Adrenal gland (tissue), 12 donors: ENCODE measurements around the gene BIK. TPM values are rescaled to one million over a fixed set of nuclear protein-coding genes. Genes with fewer than 3 reads are reported as not detected.

Source experiments
- DNase-seq, 7 donors: peaks; one replicate each; pipeline ENCODE4 v3.0.0-alpha.2; 2019 to 2020
- H3K27ac ChIP-seq, 5 donors: fragments of 200-600 bp; sonication (generic) in 4 of 5; 1 replicate in 3 of 5; 2 replicates in 2 of 5; pipeline versions ENCODE4 v1.5.1 to v1.8.0; 2016 to 2020; ENCODE audit warnings: mild to moderate bottlenecking in 1 of 5
- H3K27me3 ChIP-seq: fragments of 200-600 bp; 2 replicates; pipeline ENCODE4 v1.8.0; 2021
- H3K36me3 ChIP-seq, 2 donors: fragments of 200-600 bp; replicated peaks in 1 of 2; 1 replicate in 1 of 2; 2 replicates in 1 of 2; pipeline versions ENCODE4 v1.5.1 to v1.8.0; 2018 to 2022
- H3K4me1 ChIP-seq, 2 donors: fragments of 200-600 bp; replicated peaks in 1 of 2; 1 replicate in 1 of 2; 2 replicates in 1 of 2; pipeline versions ENCODE4 v1.5.1 to v1.8.0; 2018 to 2021
- H3K4me3 ChIP-seq, 4 donors: fragments of 200-600 bp; sonication (generic) in 3 of 4; one replicate each; pipeline ENCODE4 v1.5.1; 2016 to 2018
- H3K9me3 ChIP-seq, 3 donors: fragments of 200-600 bp; sonication (generic) in 1 of 3; replicated peaks in 1 of 3; 1 replicate in 2 of 3; 2 replicates in 1 of 3; pipeline versions ENCODE4 v1.5.1 to v1.8.0; 2016 to 2021
- CTCF ChIP-seq, 6 experiments: fragments of 450-650 bp in 4 of 6; fragments of 200-600 bp in 2 of 6; sonication (generic) in 1 of 6; IDR thresholded peaks; 1 replicate in 5 of 6; 2 replicates in 1 of 6; pipeline versions ENCODE4 v1.5.1 to v1.8.0; 2016 to 2021; ENCODE audit warnings: antibody characterized with exemption in 6 of 6, mild to moderate bottlenecking in 2 of 6, moderate library complexity in 1 of 6
- POLR2A ChIP-seq, 2 donors: fragments of 450-650 bp; IDR thresholded peaks; one replicate each; pipeline ENCODE4 v1.6.1; 2017; ENCODE audit warnings: antibody characterized with exemption in 2 of 2, mild to moderate bottlenecking in 2 of 2, moderate library complexity in 1 of 2
- WGBS, 4 donors: extraction: QIAGEN DNeasy Blood & Tissue Kit in 2 of 4; methylation state at CpG; one replicate each; pipeline versions ENCODE4 v1.1.5 to v1.1.7; 2013 to 2017; 5-methylcytosine and 5-hydroxymethylcytosine counted together
- intact Hi-C, 2 donors: fragments of 100-400 bp; cut with DNase I; formaldehyde crosslinking; loops; one replicate each; pipeline versions ENCODE4 v1.14.1 to v1.15.0; 2022 to 2023
- polyA plus RNA-seq, 3 donors: library from polyadenylated mRNA; stranded (reverse); fragments of 200-250 nt in 2 of 3; fragments of 350-450 nt in 1 of 3; fragmentation: Illumina TruSeq in 1 of 3; extraction: RNeasy Lipid Tissue Mini Kit (QIAGEN cat#74804) in 1 of 3; gene quantifications; one replicate each; pipeline ENCODE4 v1.2.3, GENCODE V29; 2013 to 2014
- total RNA-seq, 9 donors: library from RNA; depleted of rRNA in 4 of 9; stranded (reverse); fragments of >200 nt in 4 of 9; fragments of 120-200 nt in 1 of 9; fragmentation: NEBNext Ultra II Directional in 1 of 9; extraction: Animal tissue kit (Norgen Biotek cat#: 25700) in 1 of 9; gene quantifications; one replicate each; pipeline versions ENCODE4 v1.1.0 to v1.2.4, GENCODE V29; 2013 to 2023
- donor health status: healthy with polysubstance abuse.
- donor health status: Bipolar disorder and iron deficiency.
- donor health status: DM: yes; HTN: yes; CAD: no.
- donor health status: DM: no; HTN: no; CAD: no.
- donor health status: DM: no; HTN: no; CAD: no.
- donor health status: DM: yes; HTN: yes; CAD: no.

The BIK gene
- total and polyA plus RNA-seq, 12 donors = 1.7 to 7.4 (median 3.0) TPM; not detected in 1

GRCh38 chr22:43164636-43165035 lies 54.1 kb downstream of the BIK start:
- H3K27ac ChIP-seq = no peak overlapping the region
- peaks cover 0 to 24% of the 10 kb centered on the region in 2 donors for H3K36me3 ChIP-seq
- 34 to 41% (median 38%) methylated on average over 10 to 16 of the region's 16 CpGs for WGBS, 4 donors
- H3K27me3 ChIP-seq = no peaks in the 10 kb centered on the region
- H3K4me3 ChIP-seq = no peak overlapping the region
- no peaks in the 10 kb centered on the region for H3K9me3 ChIP-seq
- peaks cover 4 to 16% of the 10 kb centered on the region in 2 donors for H3K4me1 ChIP-seq
- TF ChIP-seq CTCF (IDR thresholded peaks at IDR 0.05) = no peak
- TF ChIP-seq POLR2A (IDR thresholded peaks at IDR 0.05) = no peak
- intact Hi-C loops = no loop called here
- DNase-seq = no peak

- Histone ChIP-seq H3K4me3 (no peak overlapping the region), H3K27me3 (no peaks in the 10 kb centered on the region), H3K36me3 (peaks cover 0 to 37% of the 10 kb centered on the region in 2 donors), H3K9me3 (no peaks in the 10 kb centered on the region), H3K27ac (no peak overlapping the region), H3K4me1 (peaks cover 4 to 16% of the 10 kb centered on the region in 2 donors)
- intact Hi-C loops = no loop called here
- DNase-seq = no peak
- TF ChIP-seq CTCF (IDR thresholded peaks at IDR 0.05) (no peak), POLR2A (IDR thresholded peaks at IDR 0.05) (no peak)
- 83 to 97% (median 91%) methylated on average over 15 to 23 of the region's 23 CpGs for WGBS, 4 donors
Observed at GRCh38 chr22:43166132-43166930, 55.8 kb downstream of the BIK start.

- peaks cover 0 to 45% of the 10 kb centered on the region in 2 donors for H3K36me3 ChIP-seq
- no peak overlapping the region for H3K4me3 ChIP-seq
- intact Hi-C loops = no loop called here
Observed at GRCh38 chr22:43167001-43167589, 56.5 kb downstream of the BIK start.

More at GRCh38 chr22:43167001-43167589, 56.5 kb downstream of the BIK start:
- Histone ChIP-seq H3K4me1 (peaks cover 4 to 16% of the 10 kb centered on the region in 2 donors), H3K9me3 (no peaks in the 10 kb centered on the region), H3K27ac (no peak overlapping the region), H3K27me3 (no peaks in the 10 kb centered on the region)
- TF ChIP-seq POLR2A (IDR thresholded peaks at IDR 0.05) (no peak), CTCF (IDR thresholded peaks at IDR 0.05) (no peak)
- no peak for DNase-seq
- WGBS, 4 donors = 88 to 94% (median 90%) methylated on average over 12 to 19 of the region's 19 CpGs
